MG63 (cell line): Measurements from ENCODE around the gene PLK5. TPM values are rescaled to one million over a fixed set of nuclear protein-coding genes. Genes with fewer than 3 reads are reported as not detected.
"Not testable (repeated sequence)": the region's sequence is repeated elsewhere in the genome, so short reads cannot be mapped to it uniquely, and the experiment has no call there.

Experiments used
- DNase-seq: peaks from one replicate; pipeline ENCODE4 v3.0.0-alpha.2; 2020
- H3K27me3 ChIP-seq: fragments of 250-450 bp; sonication (Bioruptor Pico); 2 replicates; pipeline ENCODE4 v1.5.1; 2020; ENCODE audit warnings: mild to moderate bottlenecking, moderate library complexity
- H3K36me3 ChIP-seq: fragments of 250-450 bp; sonication (Bioruptor Pico); 2 replicates; pipeline ENCODE4 v1.5.1; 2020; ENCODE audit warnings: mild to moderate bottlenecking, moderate library complexity
- H3K4me3 ChIP-seq: fragments of 250-450 bp; sonication (Bioruptor Pico); 2 replicates; pipeline ENCODE4 v1.5.1; 2020; ENCODE audit warnings: mild to moderate bottlenecking, moderate library complexity
- H3K9me3 ChIP-seq: fragments of 250-450 bp; sonication (Bioruptor Pico); 2 replicates; pipeline ENCODE4 v1.5.1; 2020; ENCODE audit warnings: mild to moderate bottlenecking, moderate library complexity
- total RNA-seq: library from RNA; depleted of rRNA; stranded (reverse); fragments of >200 nt; shearing (Covaris generic); gene quantifications from 2 replicates; pipeline ENCODE4 v1.2.3, GENCODE V29; 2014; ENCODE audit warnings: low replicate concordance

PLK5 gene
- total RNA-seq, 1 experiment from 2014 or later = not detected

DNA sequence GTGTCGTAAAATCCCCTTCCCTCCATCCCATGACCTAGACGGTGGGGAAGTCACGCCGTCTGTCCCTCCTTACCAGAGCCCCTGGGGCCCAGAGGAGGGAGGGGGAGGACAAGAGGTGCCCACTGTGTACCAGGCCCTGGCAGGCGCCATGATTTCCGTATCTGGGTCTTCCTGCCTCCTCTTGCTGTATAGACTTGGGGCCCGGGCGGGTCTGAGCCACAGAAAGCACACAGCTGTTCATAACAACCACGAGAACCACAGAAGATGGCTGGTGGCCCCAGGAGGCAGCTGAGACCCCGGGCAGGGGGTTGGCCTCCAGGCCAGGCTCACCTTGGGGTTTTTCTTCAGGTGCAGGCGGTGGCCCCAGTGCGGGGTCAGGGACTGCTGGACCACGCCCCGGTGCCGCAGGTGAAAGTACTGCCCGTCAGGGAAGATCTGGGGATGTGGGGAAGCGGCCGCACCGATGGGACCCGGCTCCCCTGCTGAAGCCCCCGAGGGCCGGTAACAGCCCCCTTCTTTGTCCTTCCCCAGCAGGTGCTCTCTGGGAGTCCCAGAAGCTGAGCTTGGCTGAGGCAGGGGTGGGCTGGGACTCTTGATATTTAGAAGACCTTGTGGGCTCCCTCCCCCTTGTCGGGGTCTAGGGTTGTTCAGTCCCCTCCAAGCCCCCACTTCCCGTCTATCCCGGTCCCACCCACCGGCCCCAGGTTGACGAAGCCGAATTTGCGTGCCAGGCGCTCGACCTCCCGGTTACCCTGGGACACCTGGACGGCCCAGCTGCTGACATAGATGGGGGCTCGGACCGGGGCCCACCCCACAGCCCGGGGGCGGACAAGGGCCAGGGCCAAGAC is 34.2 kb upstream of the PLK5 start:
- Histone ChIP-seq H3K4me3 (peak overlapping the region; percentile 54), H3K27me3 (no peaks in the 10 kb centered on the region), H3K36me3 (no peaks in the 10 kb centered on the region), H3K9me3 (no peaks in the 10 kb centered on the region)
- no peak for DNase-seq

DNA sequence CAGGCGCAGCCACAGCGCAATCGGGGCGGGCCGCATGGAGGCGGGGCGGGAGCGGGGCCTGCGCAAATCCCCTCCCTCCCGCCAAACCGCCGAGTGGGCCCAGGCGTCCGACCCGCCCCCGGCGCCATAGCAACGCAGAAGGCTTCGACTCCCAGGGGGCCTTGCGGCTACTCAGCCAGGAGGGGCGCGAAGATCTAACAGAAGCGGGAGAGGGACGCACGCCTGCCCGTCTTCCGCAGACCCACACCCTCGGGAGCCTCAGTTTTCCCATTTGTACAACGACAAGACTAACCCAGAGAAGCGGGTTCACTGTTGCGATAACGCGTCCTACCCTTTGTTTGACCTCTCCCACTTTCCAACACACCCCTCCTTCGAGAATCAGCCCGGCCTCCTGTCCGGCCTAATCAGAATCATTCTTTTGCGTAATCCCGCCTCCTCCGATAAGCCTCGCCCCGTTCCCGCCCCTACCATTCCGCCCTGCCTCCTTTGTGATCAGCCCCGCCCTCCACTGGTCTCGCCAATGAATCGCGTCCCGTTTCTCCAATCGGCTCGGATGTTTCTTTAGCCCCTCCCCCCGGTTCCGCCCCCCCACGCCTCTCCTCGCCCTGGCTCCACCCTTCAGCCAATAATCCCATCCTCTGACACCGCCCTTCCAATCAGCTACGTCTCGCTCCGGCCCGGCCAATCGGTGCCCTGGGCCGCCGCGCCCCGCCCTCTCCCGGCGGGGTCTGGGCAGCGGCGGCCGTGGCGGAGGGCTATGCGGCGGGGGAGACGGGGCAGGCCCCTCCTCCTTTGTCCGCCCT is 33.4 kb upstream of the PLK5 start, which contains the start of gene PCSK4:
Gene PCSK4 (minus strand): TSS at position 40 of the 803 bp plus-strand sequence. CDS start 4 bp downstream, at position 36.
- H3K9me3 ChIP-seq = no peaks in the 10 kb centered on the region
- H3K27me3 ChIP-seq = no peaks in the 10 kb centered on the region
- peak; percentile 90 for DNase-seq
- H3K4me3 ChIP-seq = peak within 1 kb of the TSS; percentile 54
- H3K36me3 ChIP-seq = no peaks in the 10 kb centered on the region

DNA sequence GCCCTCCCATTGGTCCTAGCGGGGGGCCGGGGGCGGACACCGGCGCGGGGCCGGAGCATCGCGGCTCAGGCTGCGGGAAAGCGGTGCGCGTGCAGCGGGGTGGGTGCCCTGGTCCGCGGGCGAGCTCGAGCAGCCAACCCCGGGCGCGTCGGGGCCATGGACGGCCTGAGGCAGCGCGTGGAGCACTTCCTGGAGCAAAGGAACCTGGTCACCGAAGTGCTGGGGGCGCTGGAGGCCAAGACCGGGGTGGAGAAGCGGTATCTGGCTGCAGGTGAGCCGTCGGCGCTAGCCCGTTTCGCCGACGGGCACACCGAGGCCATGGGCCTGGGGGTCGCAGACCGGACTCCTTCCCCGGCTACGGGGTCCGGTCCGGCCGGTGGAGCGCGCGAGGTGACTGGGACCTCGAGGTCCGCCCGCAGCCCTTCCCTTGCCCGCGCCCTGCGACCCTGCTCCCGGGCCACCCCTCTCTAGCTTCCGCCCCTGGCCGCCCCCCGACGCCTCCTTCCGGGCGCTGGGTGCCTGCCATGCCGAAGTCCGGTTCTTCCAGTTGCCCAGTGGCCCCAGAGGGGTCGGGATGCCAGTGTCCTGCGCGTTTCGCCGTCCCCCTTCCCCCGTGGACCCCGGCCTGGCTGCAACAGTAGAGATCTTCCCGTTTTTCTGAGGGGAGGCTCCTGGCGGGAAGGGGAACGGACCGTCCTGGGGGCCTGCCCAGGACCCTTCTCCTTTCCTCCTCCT is 32.6 kb upstream of the PLK5 start, which contains the start of gene REEP6:
Gene REEP6 (plus strand): TSS at position 68 of the 735 bp plus-strand sequence. CDS start 89 bp downstream, at position 157.
- no peaks in the 10 kb centered on the region for H3K9me3 ChIP-seq
- no peaks in the 10 kb centered on the region for H3K27me3 ChIP-seq
- H3K36me3 ChIP-seq = no peaks in the 10 kb centered on the region

DNA sequence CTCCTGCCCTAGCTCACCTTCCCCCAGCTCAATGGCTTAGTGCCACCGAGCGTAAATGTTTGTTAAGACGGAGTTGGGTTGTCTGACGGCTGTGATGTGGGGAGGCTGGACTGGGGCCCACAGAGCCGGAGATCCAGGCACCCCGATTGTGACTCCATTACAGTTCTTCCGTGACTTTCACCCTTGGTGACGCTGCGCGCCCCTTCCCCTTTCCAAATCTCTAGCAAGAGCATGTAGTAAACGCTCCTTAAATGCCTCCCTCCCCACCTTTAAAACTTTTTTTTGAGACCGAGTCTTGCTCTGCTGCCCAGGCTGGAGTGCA is 32.1 kb upstream of the PLK5 start:
- no peak overlapping the region for H3K4me3 ChIP-seq
- no peaks in the 10 kb centered on the region for H3K9me3 ChIP-seq
- H3K27me3 ChIP-seq = no peaks in the 10 kb centered on the region
- no peaks in the 10 kb centered on the region for H3K36me3 ChIP-seq
- no peak for DNase-seq

More for the DNA sequence above, 32.6 kb upstream of the PLK5 start, which contains the start of gene REEP6:
- peak within 1 kb of the TSS; percentile 54 for H3K4me3 ChIP-seq
- DNase-seq = no peak

DNA sequence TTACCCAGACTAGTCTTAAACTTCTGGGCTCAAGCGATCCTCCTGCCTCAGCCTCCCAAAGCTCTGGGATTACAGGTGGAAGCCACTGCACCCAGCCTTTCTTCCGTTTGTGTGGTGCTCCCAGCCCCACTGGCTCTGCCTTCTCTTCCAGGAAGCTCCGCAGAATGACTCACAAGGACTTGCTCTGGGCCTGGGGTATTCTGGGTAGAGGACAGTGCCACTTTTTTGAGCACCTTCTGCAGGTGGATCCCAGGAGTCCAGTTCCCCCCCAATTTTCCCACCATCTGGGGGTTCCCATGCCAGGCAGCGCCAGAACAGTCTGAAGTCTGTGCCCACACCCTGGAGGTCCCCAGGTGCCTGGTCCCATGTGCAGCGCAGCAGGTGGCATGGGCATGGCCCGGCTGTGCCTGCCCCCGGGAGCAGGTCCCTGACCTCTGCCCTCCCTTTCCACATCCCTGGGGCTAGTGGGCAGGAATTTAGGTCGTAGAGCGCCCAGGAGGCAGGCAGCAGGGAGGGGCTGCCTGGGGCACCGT is 31.3 kb upstream of the PLK5 start:
- Histone ChIP-seq H3K27me3 (no peaks in the 10 kb centered on the region), H3K4me3 (no peak overlapping the region), H3K36me3 (no peaks in the 10 kb centered on the region), H3K9me3 (no peaks in the 10 kb centered on the region)
- no peak for DNase-seq

DNA sequence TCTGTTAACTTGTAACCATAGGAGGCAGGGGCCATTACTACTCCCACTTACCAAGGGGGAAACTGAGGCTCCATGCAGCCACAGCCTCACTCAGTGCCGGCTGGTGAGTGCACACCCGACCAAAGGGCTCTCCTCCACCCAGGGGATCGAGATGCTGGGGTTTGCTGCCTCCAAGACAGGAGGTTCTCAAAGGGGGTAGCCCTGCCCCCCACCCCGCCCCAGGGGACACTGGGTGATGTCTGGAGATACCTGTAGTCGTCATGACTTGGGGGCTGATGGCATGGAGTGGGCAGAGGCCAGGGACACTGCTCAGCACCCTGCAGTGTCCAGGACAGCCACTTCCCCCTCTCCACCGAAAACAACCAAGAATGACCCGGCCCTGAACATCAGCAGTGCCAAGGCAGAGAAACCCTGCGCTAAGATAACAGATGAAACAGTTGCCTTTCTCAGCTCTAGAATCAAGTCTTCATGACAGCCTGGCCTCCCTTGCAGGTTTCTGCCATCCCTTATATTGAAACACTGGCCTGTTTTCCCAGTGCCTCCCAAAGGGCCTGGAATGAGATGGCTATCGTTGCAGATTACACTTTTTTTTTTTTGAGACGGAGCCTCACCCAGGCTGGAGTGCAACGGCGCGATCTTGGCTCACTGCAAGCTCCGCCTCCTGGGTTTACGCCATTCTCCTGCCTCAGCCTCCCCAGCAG is 29.6 kb upstream of the PLK5 start:
- Histone ChIP-seq H3K9me3 (no peaks in the 10 kb centered on the region), H3K4me3 (no peak overlapping the region), H3K27me3 (no peaks in the 10 kb centered on the region), H3K36me3 (no peaks in the 10 kb centered on the region)
- no peak for DNase-seq

DNA sequence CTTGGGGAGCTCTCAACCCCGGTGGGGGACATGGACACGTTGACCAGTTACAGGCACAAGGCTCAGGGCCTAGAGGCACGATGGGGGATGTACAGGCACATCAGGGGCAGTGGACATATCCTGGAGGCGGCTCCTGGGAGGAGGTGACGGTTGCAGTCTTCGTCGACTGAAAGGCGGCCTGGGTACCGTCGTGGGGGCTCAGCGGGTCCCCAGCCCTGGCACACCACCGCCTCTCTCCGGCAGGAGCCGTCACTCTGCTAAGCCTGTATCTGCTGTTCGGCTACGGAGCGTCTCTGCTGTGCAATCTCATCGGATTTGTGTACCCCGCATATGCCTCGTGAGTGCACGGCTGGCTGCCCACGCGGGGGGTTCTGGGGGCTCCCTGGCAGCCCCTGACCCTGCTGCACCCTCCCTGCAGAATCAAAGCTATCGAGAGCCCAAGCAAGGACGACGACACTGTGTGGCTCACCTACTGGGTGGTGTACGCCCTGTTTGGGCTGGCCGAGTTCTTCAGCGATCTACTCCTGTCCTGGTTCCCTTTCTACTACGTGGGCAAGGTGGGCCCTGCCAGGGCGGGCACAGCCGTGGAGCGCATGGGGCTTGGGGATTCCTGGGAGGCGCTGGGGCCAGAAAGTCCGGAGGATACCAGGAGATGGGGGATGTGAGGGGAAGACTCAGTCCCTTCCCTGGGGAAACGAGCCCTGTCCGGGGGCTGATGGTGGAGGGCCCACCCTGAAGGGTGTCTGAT is 28.7 kb upstream of the PLK5 start:
- H3K9me3 ChIP-seq = no peaks in the 10 kb centered on the region
- no peaks in the 10 kb centered on the region for H3K27me3 ChIP-seq
- H3K36me3 ChIP-seq = no peaks in the 10 kb centered on the region
- H3K4me3 ChIP-seq = no peak overlapping the region
- no peak for DNase-seq

GRCh38 chr19:1495799-1496713 is 27.8 kb upstream of the PLK5 start:
- DNase-seq = no peak
- Histone ChIP-seq H3K27me3 (no peaks in the 10 kb centered on the region), H3K36me3 (no peaks in the 10 kb centered on the region), H3K9me3 (no peaks in the 10 kb centered on the region), H3K4me3 (no peak overlapping the region)

GRCh38 chr19:1496714-1497577 is 26.9 kb upstream of the PLK5 start:
- DNase-seq = no peak
- H3K9me3 ChIP-seq = no peaks in the 10 kb centered on the region
- H3K4me3 ChIP-seq = no peak overlapping the region
- H3K27me3 ChIP-seq = no peaks in the 10 kb centered on the region
- H3K36me3 ChIP-seq = no peaks in the 10 kb centered on the region

GRCh38 chr19:1497578-1498235 is 26.2 kb upstream of the PLK5 start:
- H3K36me3 ChIP-seq = no peaks in the 10 kb centered on the region
- no peak for DNase-seq
- H3K4me3 ChIP-seq = no peak overlapping the region
- no peaks in the 10 kb centered on the region for H3K27me3 ChIP-seq
- no peaks in the 10 kb centered on the region for H3K9me3 ChIP-seq

DNA sequence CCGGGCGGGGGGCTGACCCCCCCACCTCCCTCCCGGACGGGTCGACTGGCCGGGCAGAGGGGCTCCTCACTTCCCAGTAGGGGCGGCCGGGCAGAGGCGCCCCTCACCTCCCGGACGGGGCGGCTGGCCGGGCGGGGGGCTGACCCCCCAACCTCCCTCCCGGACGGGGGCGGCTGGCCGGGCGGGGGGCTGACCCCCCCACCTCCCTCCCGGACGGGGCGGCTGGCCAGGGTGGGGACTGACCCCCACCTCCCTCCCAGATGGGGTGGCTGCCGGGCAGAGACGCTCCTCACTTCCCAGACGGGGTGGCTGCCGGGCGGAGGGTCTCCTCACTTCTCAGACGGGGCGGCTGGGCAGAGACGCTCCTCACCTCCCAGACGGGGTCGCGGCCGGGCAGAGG is 24.6 kb upstream of the PLK5 start:
- not testable (repeated sequence) for H3K9me3 ChIP-seq, H3K27me3 ChIP-seq, H3K4me3 ChIP-seq, H3K36me3 ChIP-seq, DNase-seq

GRCh38 chr19:1501200-1501595 is 22.7 kb upstream of the PLK5 start:
- peaks cover 4% of the 10 kb centered on the region; the same call in 1 of the 2 replicates for H3K27me3 ChIP-seq
- H3K9me3 ChIP-seq = no peaks in the 10 kb centered on the region
- no peaks in the 10 kb centered on the region for H3K36me3 ChIP-seq
- DNase-seq = no peak
- no peak overlapping the region for H3K4me3 ChIP-seq

DNA sequence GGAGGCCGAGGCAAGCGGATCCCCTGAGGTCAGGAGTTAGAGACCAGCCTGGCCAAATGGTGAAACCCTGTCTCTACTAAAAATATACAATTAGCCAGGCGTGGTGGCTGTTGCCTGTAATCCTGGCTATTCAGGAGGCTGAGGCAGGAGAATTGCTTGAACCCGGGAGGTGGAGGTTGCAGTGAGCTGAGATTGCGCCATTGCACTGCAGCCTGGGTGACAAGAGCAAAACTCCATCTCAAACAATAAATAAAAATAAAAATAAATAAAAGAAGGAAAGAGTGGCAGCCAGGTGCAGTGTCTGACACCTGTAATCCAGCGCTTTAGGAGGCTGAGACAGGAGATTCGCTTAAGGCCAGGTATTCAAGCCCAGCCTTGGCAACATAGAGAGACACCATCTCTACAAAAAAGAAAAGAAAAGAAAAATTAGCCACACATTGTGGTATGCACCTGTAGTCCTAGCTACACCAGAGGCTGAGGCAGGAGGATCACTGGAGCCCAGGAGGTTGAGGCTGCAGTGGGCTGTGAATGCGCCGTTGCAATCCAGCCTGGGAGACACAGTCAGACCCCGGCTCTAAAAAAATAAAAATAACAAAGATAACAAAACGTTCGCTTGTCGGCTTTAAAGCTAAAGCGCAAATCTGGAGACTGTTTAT is 21.3 kb upstream of the PLK5 start:
- Histone ChIP-seq H3K36me3 (no peaks in the 10 kb centered on the region), H3K27me3 (peaks cover 4% of the 10 kb centered on the region; the same call in 1 of the 2 replicates), H3K4me3 (no peak overlapping the region), H3K9me3 (no peaks in the 10 kb centered on the region)
- DNase-seq = no peak
